ENCODE data around the gene DACH1. TPM values are rescaled to one million over a fixed set of nuclear protein-coding genes. Genes with fewer than 3 reads are reported as not detected.

The DACH1 gene
- total and polyA plus RNA-seq, 2 of the 13 experiments (the other 11 are each of a cell fraction or from before 2014, with no cell fraction given) = not detected

DNA sequence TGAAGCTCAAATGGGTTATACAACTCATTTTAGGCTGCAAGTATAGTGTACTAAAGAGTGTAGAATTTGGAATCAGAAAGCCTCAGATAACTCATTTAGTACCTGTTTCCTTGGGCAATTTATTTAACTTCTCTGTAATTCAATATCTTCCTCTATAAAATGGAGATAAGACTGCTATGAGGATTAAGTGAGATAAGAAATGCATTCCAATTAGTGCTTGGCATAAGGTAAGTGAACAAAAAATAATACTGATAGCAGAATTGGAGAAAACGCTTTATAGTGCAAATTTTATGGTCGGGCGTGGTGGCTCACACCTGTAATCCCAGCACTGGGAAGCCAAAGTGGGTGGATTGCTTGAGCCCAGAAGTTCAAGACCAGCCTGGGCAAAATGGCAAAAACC lies 25.0 kb downstream of the DACH1 start (continued):
- TF ChIP-seq, protein P1, sequence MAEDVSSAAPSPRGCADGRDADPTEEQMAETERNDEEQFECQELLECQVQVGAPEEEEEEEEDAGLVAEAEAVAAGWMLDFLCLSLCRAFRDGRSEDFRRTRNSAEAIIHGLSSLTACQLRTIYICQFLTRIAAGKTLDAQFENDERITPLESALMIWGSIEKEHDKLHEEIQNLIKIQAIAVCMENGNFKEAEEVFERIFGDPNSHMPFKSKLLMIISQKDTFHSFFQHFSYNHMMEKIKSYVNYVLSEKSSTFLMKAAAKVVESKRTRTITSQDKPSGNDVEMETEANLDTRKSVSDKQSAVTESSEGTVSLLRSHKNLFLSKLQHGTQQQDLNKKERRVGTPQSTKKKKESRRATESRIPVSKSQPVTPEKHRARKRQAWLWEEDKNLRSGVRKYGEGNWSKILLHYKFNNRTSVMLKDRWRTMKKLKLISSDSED (CRISPR knock-in tag; IDR thresholded peaks at IDR 0.05) = no peak

DNA sequence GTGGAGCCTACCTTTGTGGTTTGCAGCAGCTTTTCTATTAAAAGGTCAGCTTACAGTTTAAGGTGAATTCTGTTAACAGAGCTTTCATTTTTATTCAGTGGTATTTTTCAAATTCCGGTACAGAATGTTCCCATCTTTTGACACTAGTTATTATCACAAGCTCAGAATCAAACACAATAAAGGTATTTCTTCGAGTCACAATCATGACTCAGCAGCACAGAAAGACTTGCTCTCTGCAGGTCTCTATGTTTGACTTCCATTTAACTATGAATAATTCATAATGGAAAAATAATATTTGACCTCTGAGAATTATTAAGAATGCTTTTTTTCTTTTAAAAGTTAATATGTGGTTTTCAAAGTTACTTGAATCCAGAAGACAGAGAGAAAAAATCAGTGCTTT lies 28.2 kb downstream of the DACH1 start:
- CTCF ChIA-PET (ENCODE audit: low intra/inter-chr PET ratio, low total read pairs) = no interaction called here
- Histone ChIP-seq H3K27me3 (ENCODE audit: control insufficient read depth in 1 of 2, insufficient read depth in 2 of 2, low read length in 2 of 2) (no peaks in the 10 kb centered on the region), H2AFZ (ENCODE audit: low read length) (no peak overlapping the region), H3K9me3 (ENCODE audit: low read length) (no peaks in the 10 kb centered on the region), H3K36me3 (replicated peaks in 1 of 2; ENCODE audit: control insufficient read depth in 1 of 2, insufficient read depth in 2 of 2, low read length in 2 of 2) (no peaks in the 10 kb centered on the region), H3K27ac (ENCODE audit: extremely low read length, insufficient read depth, low read length) (no peak overlapping the region), H3K4me2 (ENCODE audit: low read depth, low read length) (no peak overlapping the region), H4K20me1 (ENCODE audit: insufficient read depth, low read length) (no peaks in the 10 kb centered on the region), H3K4me3 (replicated peaks in 1 of 3; ENCODE audit: insufficient read depth in 1 of 3, low read depth in 2 of 3, low read length in 3 of 3) (no peak overlapping the region), H3K4me1 (ENCODE audit: insufficient read depth, low read length) (no peaks in the 10 kb centered on the region), H3K9ac (ENCODE audit: insufficient read depth, low read depth, low read length) (no peak overlapping the region), H3K79me2 (ENCODE audit: insufficient read depth, low read length) (no peaks in the 10 kb centered on the region)
- DNase-seq (ENCODE audit: low spot score) = no peak
- no peak for ATAC-seq
- intact Hi-C loops (cut with micrococcal nuclease; ENCODE audit: unreplicated experiment) = no loop called here
- WGBS (ENCODE audit: low lambda C conversion rate) = 4% methylated on average over 2 of the region's 2 CpGs
- in situ Hi-C loops (cut with HindIII; ENCODE audit: extremely low pct_ligation_motif_present, low pct_unique_long_range_greater_than_20kb) = no loop called here
- BruUV-seq (replicated peaks) = no TSS peak
- POLR2A ChIA-PET = no interaction called here
- FAIRE-seq = no peak
- no peak for TF ChIP-seq AHR (CRISPR knock-in tag; IDR thresholded peaks at IDR 0.05)
- no peak for TF ChIP-seq ZNF713 (CRISPR knock-in tag; IDR thresholded peaks at IDR 0.05)
- TF ChIP-seq, protein P2, sequence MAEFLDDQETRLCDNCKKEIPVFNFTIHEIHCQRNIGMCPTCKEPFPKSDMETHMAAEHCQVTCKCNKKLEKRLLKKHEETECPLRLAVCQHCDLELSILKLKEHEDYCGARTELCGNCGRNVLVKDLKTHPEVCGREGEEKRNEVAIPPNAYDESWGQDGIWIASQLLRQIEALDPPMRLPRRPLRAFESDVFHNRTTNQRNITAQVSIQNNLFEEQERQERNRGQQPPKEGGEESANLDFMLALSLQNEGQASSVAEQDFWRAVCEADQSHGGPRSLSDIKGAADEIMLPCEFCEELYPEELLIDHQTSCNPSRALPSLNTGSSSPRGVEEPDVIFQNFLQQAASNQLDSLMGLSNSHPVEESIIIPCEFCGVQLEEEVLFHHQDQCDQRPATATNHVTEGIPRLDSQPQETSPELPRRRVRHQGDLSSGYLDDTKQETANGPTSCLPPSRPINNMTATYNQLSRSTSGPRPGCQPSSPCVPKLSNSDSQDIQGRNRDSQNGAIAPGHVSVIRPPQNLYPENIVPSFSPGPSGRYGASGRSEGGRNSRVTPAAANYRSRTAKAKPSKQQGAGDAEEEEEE (CRISPR knock-in tag; IDR thresholded peaks at IDR 0.05; ENCODE audit: borderline replicate concordance) = no peak
- TF ChIP-seq, protein P3, sequence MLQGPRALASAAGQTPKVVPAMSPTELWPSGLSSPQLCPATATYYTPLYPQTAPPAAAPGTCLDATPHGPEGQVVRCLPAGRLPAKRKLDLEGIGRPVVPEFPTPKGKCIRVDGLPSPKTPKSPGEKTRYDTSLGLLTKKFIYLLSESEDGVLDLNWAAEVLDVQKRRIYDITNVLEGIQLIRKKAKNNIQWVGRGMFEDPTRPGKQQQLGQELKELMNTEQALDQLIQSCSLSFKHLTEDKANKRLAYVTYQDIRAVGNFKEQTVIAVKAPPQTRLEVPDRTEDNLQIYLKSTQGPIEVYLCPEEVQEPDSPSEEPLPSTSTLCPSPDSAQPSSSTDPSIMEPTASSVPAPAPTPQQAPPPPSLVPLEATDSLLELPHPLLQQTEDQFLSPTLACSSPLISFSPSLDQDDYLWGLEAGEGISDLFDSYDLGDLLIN (CRISPR knock-in tag; IDR thresholded peaks at IDR 0.05; ENCODE audit: borderline replicate concordance) = no peak
- TF ChIP-seq ZFAT (CRISPR knock-in tag; conservative IDR thresholded peaks at IDR 0.05) = no peak
- TF ChIP-seq FIP1L1 (IDR thresholded peaks at IDR 0.05; ENCODE audit: borderline replicate concordance, insufficient read depth, low read depth, low read length) = no peak
- TF ChIP-seq, protein P4, sequence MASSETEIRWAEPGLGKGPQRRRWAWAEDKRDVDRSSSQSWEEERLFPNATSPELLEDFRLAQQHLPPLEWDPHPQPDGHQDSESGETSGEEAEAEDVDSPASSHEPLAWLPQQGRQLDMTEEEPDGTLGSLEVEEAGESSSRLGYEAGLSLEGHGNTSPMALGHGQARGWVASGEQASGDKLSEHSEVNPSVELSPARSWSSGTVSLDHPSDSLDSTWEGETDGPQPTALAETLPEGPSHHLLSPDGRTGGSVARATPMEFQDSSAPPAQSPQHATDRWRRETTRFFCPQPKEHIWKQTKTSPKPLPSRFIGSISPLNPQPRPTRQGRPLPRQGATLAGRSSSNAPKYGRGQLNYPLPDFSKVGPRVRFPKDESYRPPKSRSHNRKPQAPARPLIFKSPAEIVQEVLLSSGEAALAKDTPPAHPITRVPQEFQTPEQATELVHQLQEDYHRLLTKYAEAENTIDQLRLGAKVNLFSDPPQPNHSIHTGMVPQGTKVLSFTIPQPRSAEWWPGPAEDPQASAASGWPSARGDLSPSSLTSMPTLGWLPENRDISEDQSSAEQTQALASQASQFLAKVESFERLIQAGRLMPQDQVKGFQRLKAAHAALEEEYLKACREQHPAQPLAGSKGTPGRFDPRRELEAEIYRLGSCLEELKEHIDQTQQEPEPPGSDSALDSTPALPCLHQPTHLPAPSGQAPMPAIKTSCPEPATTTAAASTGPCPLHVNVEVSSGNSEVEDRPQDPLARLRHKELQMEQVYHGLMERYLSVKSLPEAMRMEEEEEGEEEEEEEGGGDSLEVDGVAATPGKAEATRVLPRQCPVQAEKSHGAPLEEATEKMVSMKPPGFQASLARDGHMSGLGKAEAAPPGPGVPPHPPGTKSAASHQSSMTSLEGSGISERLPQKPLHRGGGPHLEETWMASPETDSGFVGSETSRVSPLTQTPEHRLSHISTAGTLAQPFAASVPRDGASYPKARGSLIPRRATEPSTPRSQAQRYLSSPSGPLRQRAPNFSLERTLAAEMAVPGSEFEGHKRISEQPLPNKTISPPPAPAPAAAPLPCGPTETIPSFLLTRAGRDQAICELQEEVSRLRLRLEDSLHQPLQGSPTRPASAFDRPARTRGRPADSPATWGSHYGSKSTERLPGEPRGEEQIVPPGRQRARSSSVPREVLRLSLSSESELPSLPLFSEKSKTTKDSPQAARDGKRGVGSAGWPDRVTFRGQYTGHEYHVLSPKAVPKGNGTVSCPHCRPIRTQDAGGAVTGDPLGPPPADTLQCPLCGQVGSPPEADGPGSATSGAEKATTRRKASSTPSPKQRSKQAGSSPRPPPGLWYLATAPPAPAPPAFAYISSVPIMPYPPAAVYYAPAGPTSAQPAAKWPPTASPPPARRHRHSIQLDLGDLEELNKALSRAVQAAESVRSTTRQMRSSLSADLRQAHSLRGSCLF (CRISPR knock-in tag; IDR thresholded peaks at IDR 0.05; ENCODE audit: borderline replicate concordance) = no peak
- no peak for TF ChIP-seq KDM6A (CRISPR knock-in tag; IDR thresholded peaks at IDR 0.05; ENCODE audit: low read depth)
- TF ChIP-seq, protein P5, sequence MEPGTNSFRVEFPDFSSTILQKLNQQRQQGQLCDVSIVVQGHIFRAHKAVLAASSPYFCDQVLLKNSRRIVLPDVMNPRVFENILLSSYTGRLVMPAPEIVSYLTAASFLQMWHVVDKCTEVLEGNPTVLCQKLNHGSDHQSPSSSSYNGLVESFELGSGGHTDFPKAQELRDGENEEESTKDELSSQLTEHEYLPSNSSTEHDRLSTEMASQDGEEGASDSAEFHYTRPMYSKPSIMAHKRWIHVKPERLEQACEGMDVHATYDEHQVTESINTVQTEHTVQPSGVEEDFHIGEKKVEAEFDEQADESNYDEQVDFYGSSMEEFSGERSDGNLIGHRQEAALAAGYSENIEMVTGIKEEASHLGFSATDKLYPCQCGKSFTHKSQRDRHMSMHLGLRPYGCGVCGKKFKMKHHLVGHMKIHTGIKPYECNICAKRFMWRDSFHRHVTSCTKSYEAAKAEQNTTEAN (CRISPR knock-in tag; conservative IDR thresholded peaks at IDR 0.05) = no peak
- no peak for TF ChIP-seq JUNB (CRISPR knock-in tag; IDR thresholded peaks at IDR 0.05; ENCODE audit: borderline replicate concordance)
- no peak for TF ChIP-seq ZNF251 (CRISPR knock-in tag; IDR thresholded peaks at IDR 0.05)
- TF ChIP-seq ZNF567 (CRISPR knock-in tag; IDR thresholded peaks at IDR 0.05; ENCODE audit: borderline replicate concordance) = no peak

Measured in HepG2 (cell line).